NT2/D1 (cell line): ENCODE results near the gene PHACTR3.
"Not testable (repeated sequence)": the region's sequence is repeated elsewhere in the genome, so short reads cannot be mapped to it uniquely, and the experiment has no call there.

Source experiments
- DNase-seq: peaks from one replicate; pipeline ENCODE4 v3.0.0-alpha.2; 2011; ENCODE audit warnings: low read depth, low spot score
- H3K27me3 ChIP-seq: 2 replicates; pipeline ENCODE4 v1.6.0; 2011; ENCODE audit warnings: mild to moderate bottlenecking; ENCODE audit not compliant: insufficient read length, insufficient read depth
- H3K36me3 ChIP-seq: 2 replicates; pipeline ENCODE4 v1.6.1; 2011; ENCODE audit warnings: mild to moderate bottlenecking, low read length, mixed read lengths; ENCODE audit not compliant: insufficient read depth, insufficient read length
- H3K4me1 ChIP-seq: 2 replicates; pipeline ENCODE4 v1.5.1; 2011; ENCODE audit not compliant: insufficient read depth, insufficient read length
- H3K4me3 ChIP-seq: 2 replicates; pipeline ENCODE4 v1.5.1; 2011; ENCODE audit warnings: low read depth; ENCODE audit not compliant: insufficient read length
- H3K9ac ChIP-seq: 2 replicates; pipeline ENCODE4 v1.6.0; 2011; ENCODE audit warnings: low read depth; ENCODE audit not compliant: insufficient read length
- H3K9me3 ChIP-seq: 2 replicates; pipeline ENCODE4 v1.5.1; 2011; ENCODE audit warnings: mild to moderate bottlenecking, low read length; ENCODE audit not compliant: insufficient read depth
- SUZ12 ChIP-seq: IDR thresholded peaks from 2 replicates; pipeline ENCODE4 v1.6.1; 2011; ENCODE audit not compliant: insufficient read length, insufficient read depth; ENCODE audit errors: extremely low read depth
- YY1 ChIP-seq: IDR thresholded peaks from 2 replicates; pipeline ENCODE4 v1.6.1; 2011; ENCODE audit not compliant: insufficient read length, insufficient read depth
- ZNF274 ChIP-seq: IDR thresholded peaks from 2 replicates; pipeline ENCODE4 v1.6.1; 2011; ENCODE audit warnings: mild to moderate bottlenecking, low read depth, low read length

The PHACTR3 gene

GRCh38 chr20:59616306-59616705 is 12.0 kb downstream of the PHACTR3 start:
- peaks cover 27% of the 10 kb centered on the region for H3K27me3 ChIP-seq
- H3K36me3 ChIP-seq = no peaks in the 10 kb centered on the region
- no peak for TF ChIP-seq ZNF274
- no peak for TF ChIP-seq YY1
- no peak for TF ChIP-seq SUZ12
- no peak overlapping the region for H3K9ac ChIP-seq
- DNase-seq = no peak
- no peak overlapping the region for H3K4me3 ChIP-seq
- no peaks in the 10 kb centered on the region for H3K9me3 ChIP-seq
- H3K4me1 ChIP-seq = no peaks in the 10 kb centered on the region

- no peak for DNase-seq
Observed at GRCh38 chr20:59617221-59617620, 12.9 kb downstream of the PHACTR3 start.

GRCh38 chr20:59618131-59618530 is 13.8 kb downstream of the PHACTR3 start:
- TF ChIP-seq ZNF274 (no peak), SUZ12 (no peak), YY1 (no peak)
- no peaks in the 10 kb centered on the region for H3K4me1 ChIP-seq
- no peaks in the 10 kb centered on the region for H3K36me3 ChIP-seq
- H3K27me3 ChIP-seq = peaks cover 23% of the 10 kb centered on the region
- no peak overlapping the region for H3K4me3 ChIP-seq
- no peaks in the 10 kb centered on the region for H3K9me3 ChIP-seq
- no peak overlapping the region for H3K9ac ChIP-seq
- DNase-seq = no peak

More at GRCh38 chr20:59617221-59617620, 12.9 kb downstream of the PHACTR3 start:
- TF ChIP-seq ZNF274 (no peak), SUZ12 (no peak), YY1 (no peak)
- no peaks in the 10 kb centered on the region for H3K9me3 ChIP-seq
- no peak overlapping the region for H3K9ac ChIP-seq
- H3K4me1 ChIP-seq = no peaks in the 10 kb centered on the region
- peaks cover 24% of the 10 kb centered on the region for H3K27me3 ChIP-seq
- H3K36me3 ChIP-seq = no peaks in the 10 kb centered on the region
- no peak overlapping the region for H3K4me3 ChIP-seq

DNA sequence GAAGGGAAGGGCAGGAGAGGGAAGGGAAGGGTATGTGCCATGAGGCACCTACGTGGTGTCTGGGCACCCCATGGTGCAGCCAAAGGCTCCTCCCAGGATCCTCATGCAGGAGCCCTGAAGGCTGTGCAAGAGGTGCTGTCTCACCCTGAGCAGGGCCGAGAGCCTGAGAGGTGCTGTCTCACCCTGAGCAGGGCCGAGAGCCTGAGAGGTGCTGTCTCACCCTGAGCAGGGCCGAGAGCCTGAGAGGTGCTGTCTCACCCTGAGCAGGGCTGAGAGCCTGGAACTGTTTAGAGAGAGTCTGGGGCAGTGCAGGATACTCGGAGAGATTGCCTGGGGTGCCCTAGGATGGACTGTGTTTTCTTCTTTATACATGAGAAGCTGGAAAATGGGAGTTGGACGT is 14.2 kb downstream of the PHACTR3 start:
- not testable (repeated sequence) for H3K9ac ChIP-seq, H3K4me1 ChIP-seq, H3K36me3 ChIP-seq, H3K4me3 ChIP-seq, DNase-seq, H3K9me3 ChIP-seq
- peaks cover 20% of the 10 kb centered on the region for H3K27me3 ChIP-seq

DNA sequence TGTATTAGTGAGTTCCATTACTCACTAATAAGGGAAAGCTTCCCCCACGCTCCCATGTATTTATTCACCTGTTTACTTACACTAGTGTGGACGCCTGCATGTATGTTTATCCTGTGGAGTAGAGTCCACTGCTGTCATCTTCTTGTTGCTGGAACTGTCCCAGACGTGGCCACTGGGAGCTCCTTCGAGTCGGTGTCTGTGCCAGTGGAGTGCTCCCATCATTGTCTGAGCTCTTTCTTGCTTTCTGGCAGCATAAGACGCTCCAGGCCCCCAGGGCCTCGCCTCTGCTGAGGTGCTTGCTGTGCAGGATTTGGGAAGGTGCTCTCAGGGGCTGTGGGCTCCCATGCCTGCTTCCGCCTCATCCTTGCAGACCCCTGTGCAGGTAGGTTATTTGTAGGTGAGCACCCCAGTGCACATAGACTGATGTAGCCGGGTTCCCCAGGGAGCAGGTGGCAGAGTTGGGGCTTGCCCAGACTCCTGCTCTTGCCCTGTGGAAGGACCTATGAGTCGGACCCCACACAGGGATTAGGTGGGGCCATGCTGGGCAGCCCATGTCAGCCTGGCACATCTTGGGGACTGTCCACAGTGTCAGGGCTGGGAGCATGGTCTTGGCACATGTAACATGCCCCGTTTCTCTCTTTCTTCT is 16.6 kb downstream of the PHACTR3 start:
- peaks cover 21% of the 10 kb centered on the region for H3K27me3 ChIP-seq
- no peak overlapping the region for H3K4me3 ChIP-seq
- no peak overlapping the region for H3K9ac ChIP-seq
- H3K4me1 ChIP-seq = no peaks in the 10 kb centered on the region
- H3K36me3 ChIP-seq = no peaks in the 10 kb centered on the region
- no peak for DNase-seq
- TF ChIP-seq YY1 (no peak), ZNF274 (no peak), SUZ12 (no peak)
- H3K9me3 ChIP-seq = no peaks in the 10 kb centered on the region

DNA sequence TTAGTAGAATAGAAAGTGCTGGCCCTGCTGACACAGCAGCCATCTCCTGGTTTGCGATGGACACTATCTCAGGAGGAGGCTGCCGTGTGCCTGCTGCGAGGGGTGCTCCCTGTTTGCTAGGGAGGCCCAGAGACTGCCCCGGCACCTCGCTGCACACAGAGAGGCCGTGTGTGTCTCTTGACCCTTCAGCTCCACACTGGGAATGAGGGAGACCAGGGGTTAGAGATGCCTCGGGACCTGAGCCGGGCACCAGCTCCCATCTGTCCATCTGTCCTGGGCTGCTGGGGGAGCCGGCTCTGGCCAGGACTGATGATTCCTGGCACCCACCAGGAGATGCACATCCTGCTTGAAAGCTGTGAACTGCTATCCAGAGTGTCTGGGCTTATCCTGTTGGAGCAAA is 18.2 kb downstream of the PHACTR3 start:
- H3K4me3 ChIP-seq = no peak overlapping the region
- no peak overlapping the region for H3K9ac ChIP-seq
- no peaks in the 10 kb centered on the region for H3K4me1 ChIP-seq
- no peak for DNase-seq
- TF ChIP-seq SUZ12 (no peak), ZNF274 (no peak), YY1 (no peak)
- H3K9me3 ChIP-seq = no peaks in the 10 kb centered on the region
- H3K27me3 ChIP-seq = peaks cover 34% of the 10 kb centered on the region
- no peaks in the 10 kb centered on the region for H3K36me3 ChIP-seq

DNA sequence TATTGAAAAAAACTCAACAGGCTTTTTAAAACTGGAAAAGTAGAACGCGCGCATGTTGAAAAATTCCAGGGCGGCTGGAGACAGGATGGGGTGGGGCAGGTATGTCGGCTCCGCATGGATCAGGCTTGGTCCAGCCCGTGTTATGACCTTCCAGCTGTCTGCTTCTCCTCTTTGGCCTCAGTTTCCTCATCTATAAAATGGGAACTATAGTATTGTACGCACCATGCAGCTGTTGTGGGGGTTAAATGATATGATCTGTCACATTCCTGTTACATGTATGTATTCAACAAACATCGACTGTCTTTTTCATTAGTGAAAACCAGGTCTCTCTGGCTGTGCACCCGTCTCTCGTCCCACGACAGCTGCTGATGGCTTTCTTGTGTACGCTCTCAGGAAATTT is 18.8 kb downstream of the PHACTR3 start:
- Histone ChIP-seq H3K9me3 (no peaks in the 10 kb centered on the region), H3K27me3 (peaks cover 30% of the 10 kb centered on the region), H3K36me3 (no peaks in the 10 kb centered on the region), H3K4me1 (no peaks in the 10 kb centered on the region), H3K4me3 (no peak overlapping the region), H3K9ac (no peak overlapping the region)
- TF ChIP-seq ZNF274 (no peak), YY1 (no peak), SUZ12 (no peak)
- no peak for DNase-seq

DNA sequence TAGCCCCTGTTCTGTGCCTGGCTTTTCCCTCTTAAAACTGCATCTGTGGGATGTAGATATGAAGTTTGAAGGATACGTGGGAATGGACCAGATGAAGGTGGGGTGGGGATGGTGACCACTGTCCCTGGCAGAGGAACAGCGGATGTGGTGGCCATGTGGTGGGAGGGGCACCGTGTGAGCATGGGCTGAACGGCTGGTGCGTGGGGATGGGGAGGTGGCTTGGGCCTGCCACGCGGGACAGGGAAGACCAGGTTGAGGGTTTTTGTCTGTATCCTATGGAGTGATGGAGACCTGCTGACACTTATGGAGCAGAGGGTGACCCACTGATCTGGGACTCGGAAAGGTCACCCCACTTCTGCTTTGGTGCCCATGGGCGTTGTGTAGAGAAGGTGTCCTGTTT is 19.2 kb downstream of the PHACTR3 start:
- Histone ChIP-seq H3K9me3 (no peaks in the 10 kb centered on the region), H3K4me3 (no peak overlapping the region), H3K4me1 (no peaks in the 10 kb centered on the region), H3K9ac (no peak overlapping the region), H3K36me3 (no peaks in the 10 kb centered on the region), H3K27me3 (peaks cover 30% of the 10 kb centered on the region)
- no peak for TF ChIP-seq YY1
- TF ChIP-seq SUZ12 = no peak
- no peak for TF ChIP-seq ZNF274
- no peak for DNase-seq
